GM12891 (cell line): ENCODE results near the gene KCNC3.

Experiments used
- PAX5 ChIP-seq: IDR thresholded peaks from 2 replicates; pipeline ENCODE4 v1.6.1; 2011; ENCODE audit warnings: low read length, moderate library complexity, mild to moderate bottlenecking; ENCODE audit not compliant: insufficient read depth, severe bottlenecking
- POLR2A ChIP-seq: IDR thresholded peaks from 2 replicates; pipeline ENCODE4 v1.6.1; 2011; ENCODE audit warnings: low read depth, low read length, control low read depth
- POU2F2 ChIP-seq: IDR thresholded peaks from 2 replicates; pipeline ENCODE4 v1.6.1; 2011; ENCODE audit warnings: low read depth, mild to moderate bottlenecking, control low read depth, low read length, moderate library complexity
- SPI1 ChIP-seq: IDR thresholded peaks from 2 replicates; pipeline ENCODE4 v1.6.1; 2011; ENCODE audit warnings: low read depth, low read length, control low read depth

DNA sequence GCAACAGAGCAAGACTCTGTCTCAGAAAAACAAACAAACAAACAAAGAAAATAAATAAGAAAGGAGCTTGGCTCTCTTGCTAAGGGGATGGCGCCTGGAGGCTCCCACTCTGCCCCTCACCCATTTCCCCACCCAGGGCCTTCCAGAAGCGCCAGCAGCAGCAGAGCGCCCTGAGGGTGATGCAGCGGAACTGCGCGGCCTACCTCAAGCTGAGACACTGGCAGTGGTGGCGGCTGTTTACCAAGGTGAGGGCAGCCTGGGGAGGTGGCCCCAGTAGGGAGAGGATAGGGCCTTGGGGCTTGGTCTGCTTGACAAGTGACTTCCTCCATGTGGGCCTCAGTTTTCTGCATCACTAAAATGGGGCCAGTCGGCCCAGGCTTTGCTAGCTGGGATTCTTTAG lies 66.0 kb downstream of the KCNC3 start:
- no peak for TF ChIP-seq POLR2A
- TF ChIP-seq POU2F2: no peak
- TF ChIP-seq PAX5: no peak
- no peak for TF ChIP-seq SPI1
